Kidney capillary endothelial cell (primary cell): Measurements from ENCODE around the gene RASSF8.

Source experiments
- DNase-seq: peaks from one replicate; pipeline ENCODE4 v3.0.0-alpha.2; 2018; ENCODE audit warnings: low spot score

RASSF8 gene

GRCh38 chr12:26125400-26126339, 167.2 kb downstream of the RASSF8 start:
- peak; percentile 58 for DNase-seq

DNA sequence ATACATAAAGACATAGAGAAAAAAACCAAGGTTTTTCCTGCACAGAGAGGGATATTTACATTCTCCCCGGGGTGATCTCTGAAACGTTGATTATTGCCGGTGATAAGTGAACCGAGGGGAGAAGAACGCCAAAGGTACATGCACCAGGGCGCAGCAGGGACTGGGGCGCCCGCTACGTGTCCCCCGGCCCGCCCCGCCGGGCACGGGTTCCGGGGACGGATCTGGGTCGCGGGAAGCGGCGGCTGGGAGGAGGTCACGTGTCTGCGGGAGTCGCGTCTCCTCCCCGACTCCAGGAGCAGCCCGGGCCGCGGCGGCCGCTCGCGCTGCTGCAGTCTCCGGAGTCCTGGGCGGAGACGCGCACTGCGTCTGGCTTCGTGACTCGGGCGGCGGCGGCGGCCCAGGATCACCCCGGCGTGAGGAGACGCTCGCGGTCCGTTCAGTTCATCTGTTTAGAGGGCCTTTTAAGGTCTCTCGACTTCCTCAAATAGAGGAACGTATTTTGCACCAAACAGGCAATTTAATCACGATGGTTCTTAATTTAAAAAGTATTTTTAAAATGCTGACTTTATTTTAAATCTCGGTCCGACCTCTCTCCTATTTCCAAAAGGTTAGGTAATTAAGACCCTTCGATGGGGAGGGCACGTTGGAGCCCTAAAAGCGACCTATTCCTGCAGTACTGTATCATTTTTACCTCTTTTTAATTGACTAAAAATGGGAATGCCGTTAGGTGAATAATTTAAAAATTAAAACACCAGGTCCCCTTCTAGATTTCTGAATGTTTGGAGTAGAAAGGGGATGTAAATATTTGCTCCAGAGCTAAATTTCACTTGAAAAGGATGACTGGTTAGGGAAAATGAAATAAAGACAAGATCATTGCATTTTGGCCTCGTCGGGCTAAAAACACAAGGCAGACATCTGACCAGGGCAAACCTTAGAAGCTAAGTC, 168.1 kb downstream of the RASSF8 start:
- DNase-seq: peak; percentile 68

DNA sequence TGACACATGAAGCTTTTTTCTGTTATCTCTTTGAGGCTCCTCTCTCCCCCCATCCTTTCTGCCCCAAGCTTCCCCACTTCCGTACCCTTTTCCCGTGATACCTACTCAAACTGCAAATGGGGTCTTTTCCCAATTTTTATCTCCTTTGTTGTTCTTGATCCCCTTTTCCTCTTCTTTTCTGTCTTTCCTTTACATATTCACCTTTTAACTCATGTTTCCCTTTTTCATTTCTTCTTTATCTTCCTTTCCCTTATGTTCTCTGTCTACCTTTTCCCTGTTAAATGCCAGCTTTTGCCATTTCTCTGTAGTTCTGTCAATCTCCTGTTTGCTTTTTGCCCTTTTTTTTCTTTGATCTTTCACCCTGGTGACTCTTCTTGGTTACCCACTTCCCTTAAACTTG, 168.9 kb downstream of the RASSF8 start:
- no peak for DNase-seq

- no peak for DNase-seq
Measured at GRCh38 chr12:26128168-26128567, 169.7 kb downstream of the RASSF8 start.
